ENCODE results near the gene NRXN3.

The NRXN3 gene

GRCh38 chr14:79337761-79338160, 1167.6 kb downstream of the NRXN3 start:
- H3K4me2 ChIP-seq (ENCODE audit: low read depth, low read length, poor library complexity, severe bottlenecking) = no peak overlapping the region
- no peaks in the 10 kb centered on the region for H3K36me3 ChIP-seq (ENCODE audit: low read length)
- H4K20me1 ChIP-seq (ENCODE audit: low read depth, low read length) = no peaks in the 10 kb centered on the region
- TF ChIP-seq CTCF (IDR thresholded peaks at IDR 0.05; ENCODE audit: insufficient read depth, low read length, poor library complexity, severe bottlenecking) = no peak
- TF ChIP-seq EZH2phosphoT487 (conservative IDR thresholded peaks at IDR 0.05; ENCODE audit: low read length) = no peak
- no peaks in the 10 kb centered on the region for H3K9me2 ChIP-seq (replicated peaks; ENCODE audit: insufficient read depth, low read length)
- H3K9me3 ChIP-seq (ENCODE audit: insufficient read depth, low read length) = peaks cover 3% of the 10 kb centered on the region; the same call in 1 of the 2 replicates
- H3K27ac ChIP-seq (ENCODE audit: low read depth, low read length) = no peak overlapping the region
- H3K79me2 ChIP-seq (ENCODE audit: insufficient read depth, low read length) = no peaks in the 10 kb centered on the region
- no peak overlapping the region for H3K9ac ChIP-seq (ENCODE audit: low read length)
- no peaks in the 10 kb centered on the region for H3F3A ChIP-seq (ENCODE audit: insufficient read depth)
- no peaks in the 10 kb centered on the region for H3K27me3 ChIP-seq (ENCODE audit: low read length)
- no peak overlapping the region for H2AFZ ChIP-seq (ENCODE audit: low read depth, low read length, severe bottlenecking)
- H3K4me3 ChIP-seq (ENCODE audit: insufficient read depth, low read length, poor library complexity, severe bottlenecking) = no peak overlapping the region

- no peaks in the 10 kb centered on the region for H3K79me2 ChIP-seq (ENCODE audit: insufficient read depth, low read length)
- no peaks in the 10 kb centered on the region for H3K27me3 ChIP-seq (ENCODE audit: low read length)
- no peak overlapping the region for H3K27ac ChIP-seq (ENCODE audit: low read depth, low read length)
- H3K4me3 ChIP-seq (ENCODE audit: insufficient read depth, low read length, poor library complexity, severe bottlenecking) = no peak overlapping the region
- no peaks in the 10 kb centered on the region for H3F3A ChIP-seq (ENCODE audit: insufficient read depth)
- H3K9me2 ChIP-seq (replicated peaks; ENCODE audit: insufficient read depth, low read length) = no peaks in the 10 kb centered on the region
- H3K36me3 ChIP-seq (ENCODE audit: low read length) = no peaks in the 10 kb centered on the region
- TF ChIP-seq CTCF (IDR thresholded peaks at IDR 0.05; ENCODE audit: insufficient read depth, low read length, poor library complexity, severe bottlenecking) (no peak), EZH2phosphoT487 (conservative IDR thresholded peaks at IDR 0.05; ENCODE audit: low read length) (no peak)
- no peak overlapping the region for H3K4me2 ChIP-seq (ENCODE audit: low read depth, low read length, poor library complexity, severe bottlenecking)
- H2AFZ ChIP-seq (ENCODE audit: low read depth, low read length, severe bottlenecking) = no peak overlapping the region
- peaks cover 3% of the 10 kb centered on the region; the same call in 1 of the 2 replicates for H3K9me3 ChIP-seq (ENCODE audit: insufficient read depth, low read length)
- no peaks in the 10 kb centered on the region for H4K20me1 ChIP-seq (ENCODE audit: low read depth, low read length)
- no peak overlapping the region for H3K9ac ChIP-seq (ENCODE audit: low read length)
These were observed 1172.8 kb downstream of the NRXN3 start for GRCh38 chr14:79342942-79343341.

- Histone ChIP-seq H3K4me2 (ENCODE audit: low read depth, low read length, poor library complexity, severe bottlenecking) (no peak overlapping the region), H3K36me3 (ENCODE audit: low read length) (no peaks in the 10 kb centered on the region), H3K9me3 (ENCODE audit: insufficient read depth, low read length) (no peaks in the 10 kb centered on the region), H3K79me2 (ENCODE audit: insufficient read depth, low read length) (no peaks in the 10 kb centered on the region), H3F3A (ENCODE audit: insufficient read depth) (no peaks in the 10 kb centered on the region), H3K9ac (ENCODE audit: low read length) (no peak overlapping the region), H3K9me2 (replicated peaks; ENCODE audit: insufficient read depth, low read length) (no peaks in the 10 kb centered on the region), H2AFZ (ENCODE audit: low read depth, low read length, severe bottlenecking) (no peak overlapping the region), H3K27ac (ENCODE audit: low read depth, low read length) (no peak overlapping the region), H4K20me1 (ENCODE audit: low read depth, low read length) (no peaks in the 10 kb centered on the region), H3K27me3 (ENCODE audit: low read length) (no peaks in the 10 kb centered on the region), H3K4me3 (ENCODE audit: insufficient read depth, low read length, poor library complexity, severe bottlenecking) (no peak overlapping the region)
- no peak for TF ChIP-seq EZH2phosphoT487 (conservative IDR thresholded peaks at IDR 0.05; ENCODE audit: low read length)
These were observed 1180.8 kb downstream of the NRXN3 start for GRCh38 chr14:79351011-79351410.

GRCh38 chr14:79352076-79352630, 1182.0 kb downstream of the NRXN3 start:
- no peak overlapping the region for H3K4me3 ChIP-seq (ENCODE audit: insufficient read depth, low read length, poor library complexity, severe bottlenecking)
- no peak overlapping the region for H2AFZ ChIP-seq (ENCODE audit: low read depth, low read length, severe bottlenecking)
- no peaks in the 10 kb centered on the region for H3K9me3 ChIP-seq (ENCODE audit: insufficient read depth, low read length)
- no peak for TF ChIP-seq CTCF (IDR thresholded peaks at IDR 0.05; ENCODE audit: insufficient read depth, low read length, poor library complexity, severe bottlenecking)
- no peak for TF ChIP-seq EZH2phosphoT487 (conservative IDR thresholded peaks at IDR 0.05; ENCODE audit: low read length)
- no peaks in the 10 kb centered on the region for H3K79me2 ChIP-seq (ENCODE audit: insufficient read depth, low read length)
- no peak overlapping the region for H3K9ac ChIP-seq (ENCODE audit: low read length)
- H3K36me3 ChIP-seq (ENCODE audit: low read length) = no peaks in the 10 kb centered on the region
- H4K20me1 ChIP-seq (ENCODE audit: low read depth, low read length) = no peaks in the 10 kb centered on the region
- H3K27ac ChIP-seq (ENCODE audit: low read depth, low read length) = no peak overlapping the region
- H3K9me2 ChIP-seq (replicated peaks; ENCODE audit: insufficient read depth, low read length) = no peaks in the 10 kb centered on the region
- H3K4me2 ChIP-seq (ENCODE audit: low read depth, low read length, poor library complexity, severe bottlenecking) = no peak overlapping the region
- no peaks in the 10 kb centered on the region for H3F3A ChIP-seq (ENCODE audit: insufficient read depth)
- H3K27me3 ChIP-seq (ENCODE audit: low read length) = no peaks in the 10 kb centered on the region
